ENCODE results near the gene NPB. TPM values are rescaled to one million over a fixed set of nuclear protein-coding genes. Genes with fewer than 3 reads are reported as not detected.

NPB gene
- total RNA-seq (1 to 10 TPM in 1 of 2 donors, under 1 TPM in 1; 0.58 to 1.0 TPM), polyA plus RNA-seq (1 to 10 TPM in 1 of 2 donors, not detected in 1; 2.4 TPM)
- long read RNA-seq, donor 1, result 0 reads
- long read RNA-seq, donor 2, result 0 reads

DNA sequence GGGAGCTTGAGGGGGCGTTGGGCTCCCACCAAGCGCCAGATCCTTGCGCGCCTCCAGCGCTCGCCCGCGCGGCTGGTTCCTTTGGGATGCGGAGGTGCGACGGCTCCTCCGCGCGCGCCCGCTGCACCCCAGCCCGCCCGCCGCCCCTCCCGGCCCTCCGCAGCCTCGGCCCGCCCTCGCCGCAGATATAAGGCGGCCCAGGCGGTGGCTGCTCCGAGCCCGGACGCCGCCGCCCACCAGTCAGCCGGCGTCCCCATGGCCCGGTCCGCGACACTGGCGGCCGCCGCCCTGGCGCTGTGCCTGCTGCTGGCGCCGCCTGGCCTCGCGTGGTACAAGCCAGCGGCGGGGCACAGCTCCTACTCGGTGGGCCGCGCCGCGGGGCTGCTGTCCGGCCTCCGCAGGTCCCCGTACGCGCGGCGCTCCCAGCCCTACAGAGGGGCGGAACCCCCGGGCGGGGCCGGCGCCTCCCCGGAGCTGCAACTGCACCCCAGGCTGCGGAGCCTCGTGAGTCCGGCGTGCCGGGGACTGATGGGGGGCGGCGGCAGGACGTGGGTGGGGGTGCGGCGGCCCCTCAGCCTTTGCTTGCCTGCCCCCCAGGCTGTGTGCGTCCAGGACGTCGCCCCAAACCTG is at the start of gene NPB:
TSS of gene NPB (plus strand) at position 216 of the 630 bp plus-strand sequence. CDS start at position 256, 40 bp downstream.
- H3K27ac ChIP-seq (ENCODE audit: low read depth in 1 of 2, low read length in 2 of 2), result no peak within 1 kb of the TSS
- H3K36me3 ChIP-seq (ENCODE audit: control insufficient read depth in 1 of 2, insufficient read depth in 2 of 2, low read length in 1 of 2), result peaks cover 0 to 2% of the 10 kb centered on the region in 2 donors
- DNase-seq, result peak in 1 of 2 donors; percentile 79
- intact Hi-C loops (cut with DNase I), result no loop called here
- 1 to 2% methylated on average over 37 to 79 of the region's 79 CpGs for WGBS, 2 donors
- no peaks in the 10 kb centered on the region for H3K9me3 ChIP-seq (ENCODE audit: control insufficient read depth, low read length)
- no peaks in the 10 kb centered on the region for H3K27me3 ChIP-seq (ENCODE audit: control insufficient read depth in 1 of 2, insufficient read depth in 2 of 2, low read length in 1 of 2)
- no peaks in the 10 kb centered on the region for H3K4me1 ChIP-seq (ENCODE audit: control insufficient read depth in 1 of 2, insufficient read depth in 2 of 2, low read length in 2 of 2)
- peak; percentile 30 for ATAC-seq (ENCODE audit: low FRiP score)
- H3K4me3 ChIP-seq (ENCODE audit: low read length in 2 of 2), result peak within 1 kb of the TSS in 1 of 2 donors; percentile 3

DNA sequence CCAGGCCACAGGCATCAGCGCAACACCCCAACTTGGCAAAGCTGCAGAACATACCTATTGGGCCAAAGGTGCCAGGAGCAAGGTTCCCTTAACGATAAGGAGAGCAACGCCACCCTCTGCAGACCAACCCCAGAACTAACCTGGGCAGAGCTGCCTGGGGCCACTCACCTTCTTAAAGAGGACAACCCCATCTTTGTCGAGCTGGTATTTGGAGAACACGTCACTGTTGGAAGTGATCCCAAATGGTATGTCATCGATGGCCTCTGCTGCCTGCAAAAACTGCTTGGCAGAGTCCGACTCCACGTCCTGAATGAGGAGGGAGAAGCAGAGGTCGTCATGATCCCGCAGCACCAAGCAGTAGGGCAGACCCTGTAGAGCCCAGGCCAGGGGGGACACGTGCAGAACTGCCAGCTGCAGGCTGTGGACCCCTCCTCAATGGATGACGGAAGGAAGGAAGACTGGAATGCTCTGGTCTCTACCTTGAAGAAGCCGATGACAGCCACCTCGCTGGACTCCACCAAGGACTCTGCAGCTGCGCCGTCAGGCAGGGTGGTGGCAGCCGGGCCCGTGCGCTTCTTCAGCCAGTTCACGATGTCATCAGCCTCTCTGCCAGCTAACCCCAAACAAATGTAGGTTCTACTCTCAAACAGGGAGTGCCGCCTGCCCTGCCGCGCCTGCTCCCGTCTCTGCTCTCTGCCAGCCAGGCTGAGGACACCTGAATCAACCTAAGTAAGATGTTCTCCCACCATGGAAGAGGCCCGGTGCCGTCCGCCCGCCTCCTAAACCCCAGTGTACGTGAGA is 46.9 kb upstream of the NPB start:
- H3K9me3 ChIP-seq (ENCODE audit: control insufficient read depth, low read length), result no peaks in the 10 kb centered on the region
- 62 to 63% methylated on average over 29 of the region's 29 CpGs for WGBS, 2 donors
- ATAC-seq (ENCODE audit: low FRiP score) (no peak), DNase-seq (no peak)
- H3K4me3 ChIP-seq (ENCODE audit: low read length in 2 of 2), result no peak overlapping the region
- peaks cover 0 to under 1% of the 10 kb centered on the region in 2 donors for H3K27me3 ChIP-seq (ENCODE audit: control insufficient read depth in 1 of 2, insufficient read depth in 2 of 2, low read length in 1 of 2)
- intact Hi-C loops (cut with DNase I), result no loop called here
- H3K4me1 ChIP-seq (ENCODE audit: control insufficient read depth in 1 of 2, insufficient read depth in 2 of 2, low read length in 2 of 2), result peaks cover 3 to 4% of the 10 kb centered on the region in 2 donors
- H3K36me3 ChIP-seq (ENCODE audit: control insufficient read depth in 1 of 2, insufficient read depth in 2 of 2, low read length in 1 of 2), result peaks cover 0 to 7% of the 10 kb centered on the region in 2 donors
- no peak overlapping the region for H3K27ac ChIP-seq (ENCODE audit: low read depth in 1 of 2, low read length in 2 of 2)

DNA sequence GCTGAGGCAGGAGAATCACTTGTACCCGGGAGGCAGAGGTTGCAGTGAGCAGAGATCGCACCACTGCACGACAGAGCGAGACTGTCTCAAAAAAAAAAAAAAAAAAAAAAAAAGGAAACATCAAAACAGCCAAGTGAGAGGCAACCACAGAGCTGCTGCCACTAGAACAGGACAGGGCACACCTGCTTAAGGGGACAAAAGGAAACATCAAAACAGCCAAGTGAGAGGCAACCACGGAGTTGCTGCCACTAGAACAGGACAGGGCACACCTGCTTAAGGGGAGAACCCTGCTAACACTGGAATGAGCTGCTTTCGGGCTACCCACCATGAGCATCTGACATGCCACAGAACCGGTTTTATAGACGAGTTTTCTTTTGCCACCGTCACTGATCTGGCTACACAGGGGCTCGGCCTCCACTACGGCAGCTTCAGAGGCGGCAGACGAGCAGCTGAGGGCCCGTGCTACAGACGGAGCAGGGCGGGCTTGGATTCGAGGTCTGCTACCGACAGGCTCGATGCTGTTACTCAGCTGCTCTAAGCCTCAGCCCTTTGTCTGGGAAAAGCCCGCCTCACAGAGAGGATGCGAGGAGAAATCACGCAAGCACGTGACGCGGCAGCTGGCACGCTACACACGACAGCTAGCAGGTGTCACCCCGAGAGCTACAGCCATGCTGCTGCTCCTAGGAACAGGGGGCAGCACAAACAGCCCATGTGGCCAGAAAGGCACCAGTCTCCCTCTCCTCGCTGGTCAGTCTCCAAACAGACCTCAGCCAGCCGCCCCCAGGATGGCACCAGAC is 43.7 kb upstream of the NPB start:
- Histone ChIP-seq H3K27ac (ENCODE audit: low read depth in 1 of 2, low read length in 2 of 2) (no peak overlapping the region), H3K9me3 (ENCODE audit: control insufficient read depth, low read length) (no peaks in the 10 kb centered on the region), H3K4me3 (ENCODE audit: low read length in 2 of 2) (no peak overlapping the region), H3K27me3 (ENCODE audit: control insufficient read depth in 1 of 2, insufficient read depth in 2 of 2, low read length in 1 of 2) (peaks cover 0 to 2% of the 10 kb centered on the region in 2 donors), H3K36me3 (ENCODE audit: control insufficient read depth in 1 of 2, insufficient read depth in 2 of 2, low read length in 1 of 2) (peaks cover 0 to 3% of the 10 kb centered on the region in 2 donors), H3K4me1 (ENCODE audit: control insufficient read depth in 1 of 2, insufficient read depth in 2 of 2, low read length in 2 of 2) (peaks cover 3 to 4% of the 10 kb centered on the region in 2 donors)
- intact Hi-C loops (cut with DNase I), result no loop called here
- 83 to 85% methylated on average over 30 of the region's 30 CpGs for WGBS, 2 donors
- DNase-seq (no peak), ATAC-seq (ENCODE audit: low FRiP score) (no peak)

DNA sequence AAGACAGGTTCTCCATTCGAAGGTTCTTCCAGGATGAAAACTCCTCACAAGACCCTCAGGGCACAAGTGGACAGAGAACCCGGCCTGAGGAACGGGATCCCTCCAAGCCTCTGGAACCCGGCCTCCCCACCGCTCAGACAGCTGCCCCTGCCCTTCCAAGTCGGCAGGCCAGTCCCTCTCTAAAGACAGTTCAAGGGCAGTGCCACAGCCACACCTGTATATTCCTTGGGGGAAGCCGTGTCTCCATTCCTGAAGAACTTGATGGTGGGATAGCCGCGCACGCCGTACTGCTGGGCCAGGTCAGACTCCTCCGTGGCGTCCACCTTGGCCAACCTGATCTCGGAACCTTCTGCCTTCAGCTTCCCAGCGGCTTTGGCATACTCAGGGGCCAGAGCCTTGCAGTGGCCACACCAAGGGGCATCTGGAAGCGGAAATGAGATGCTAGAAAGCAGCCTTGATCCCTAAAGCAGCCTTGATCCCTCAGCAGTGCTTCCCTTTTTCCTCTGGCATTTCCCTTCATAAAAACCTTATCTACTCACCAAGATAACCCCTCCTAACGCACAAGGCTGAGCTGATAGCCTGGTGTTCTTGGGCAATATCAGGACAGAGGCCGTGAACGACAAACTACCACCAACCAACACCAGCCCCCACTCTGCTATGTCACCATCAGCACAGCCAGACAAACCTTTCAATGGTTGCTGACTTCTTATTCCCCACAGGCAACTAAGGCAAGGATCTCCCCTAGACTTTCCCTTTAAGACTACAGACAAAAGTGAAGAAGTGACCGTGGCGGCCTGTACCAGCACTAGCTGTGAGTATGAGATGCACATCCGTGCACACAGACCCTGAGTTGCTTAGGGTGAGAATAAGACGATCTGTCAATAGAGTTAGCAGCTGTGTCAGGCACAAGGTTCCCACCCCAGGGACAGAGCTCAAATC is 42.8 kb upstream of the NPB start:
- peaks cover 3 to 4% of the 10 kb centered on the region in 2 donors for H3K4me1 ChIP-seq (ENCODE audit: control insufficient read depth in 1 of 2, insufficient read depth in 2 of 2, low read length in 2 of 2)
- DNase-seq (no peak), ATAC-seq (ENCODE audit: low FRiP score) (no peak)
- H3K9me3 ChIP-seq (ENCODE audit: control insufficient read depth, low read length), result no peaks in the 10 kb centered on the region
- 47 to 48% methylated on average over 23 of the region's 23 CpGs for WGBS, 2 donors
- H3K27me3 ChIP-seq (ENCODE audit: control insufficient read depth in 1 of 2, insufficient read depth in 2 of 2, low read length in 1 of 2), result peaks cover 0 to 2% of the 10 kb centered on the region in 2 donors
- H3K4me3 ChIP-seq (ENCODE audit: low read length in 2 of 2), result peak overlapping the region; percentile 93 to 99
- H3K27ac ChIP-seq (ENCODE audit: low read depth in 1 of 2, low read length in 2 of 2), result no peak overlapping the region
- intact Hi-C loops (cut with DNase I), result no loop called here
- H3K36me3 ChIP-seq (ENCODE audit: control insufficient read depth in 1 of 2, insufficient read depth in 2 of 2, low read length in 1 of 2), result peaks cover 0 to 1% of the 10 kb centered on the region in 2 donors

DNA sequence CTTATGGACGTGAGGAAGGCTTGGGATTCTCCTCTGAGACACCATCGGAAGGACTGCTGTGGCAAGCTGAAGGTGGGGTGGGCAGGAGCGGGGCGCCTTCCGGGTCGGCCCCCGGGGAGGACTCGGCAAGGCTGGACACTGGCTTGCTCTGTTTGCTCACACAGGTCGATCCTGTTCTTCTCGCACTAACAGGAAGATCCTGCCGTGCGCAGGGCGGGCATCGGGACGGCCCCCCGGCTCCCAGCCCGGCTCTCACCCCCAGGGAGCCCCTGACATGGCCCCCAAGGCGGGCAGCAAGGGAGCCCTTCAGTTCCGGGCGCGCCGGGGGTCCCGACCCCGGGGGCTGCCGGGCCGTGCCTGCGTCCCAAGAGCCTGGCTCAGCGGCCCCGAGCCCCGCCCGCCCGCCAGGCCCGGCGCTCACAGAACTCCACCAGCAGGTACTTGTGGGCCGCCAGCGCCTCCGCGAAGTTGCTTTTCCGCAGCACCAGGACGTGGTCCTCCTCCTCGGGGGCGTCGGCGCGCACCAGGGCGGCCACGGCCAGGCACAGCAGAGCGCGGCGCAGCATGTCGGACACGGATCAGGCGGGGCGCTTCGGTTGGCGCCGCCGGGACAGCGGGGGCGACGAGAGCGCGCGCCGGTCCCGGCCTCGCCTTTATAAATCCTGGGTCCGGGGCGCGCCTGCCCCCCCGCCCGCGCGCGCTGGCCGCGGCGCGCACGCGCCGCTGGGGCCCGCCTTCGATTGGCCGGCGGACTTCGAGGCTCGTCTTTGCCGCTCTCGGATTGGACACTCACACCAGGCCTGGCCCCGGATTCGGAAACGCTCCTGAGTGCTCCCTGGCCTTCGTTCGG is 41.9 kb upstream of the NPB start, which contains the start of gene P4HB:
TSS of gene P4HB (minus strand) at position 630 of the 850 bp plus-strand sequence. CDS start at position 566, 64 bp downstream.
- intact Hi-C loops (cut with DNase I), result loop anchor here in 1 of 2 donors (5.0 kb wide), 1 partner anchor 38 kb away; no protein-coding TSS in a partner anchor
- DNase-seq (peak in 1 of 2 donors; percentile 99), ATAC-seq (ENCODE audit: low FRiP score) (no peak)
- WGBS, 2 donors, result 0 to 1% methylated on average over 93 to 95 of the region's 95 CpGs
- Histone ChIP-seq H3K9me3 (ENCODE audit: control insufficient read depth, low read length) (no peaks in the 10 kb centered on the region), H3K27ac (ENCODE audit: low read depth in 1 of 2, low read length in 2 of 2) (peak within 1 kb of the TSS; percentile 46 to 80), H3K36me3 (ENCODE audit: control insufficient read depth in 1 of 2, insufficient read depth in 2 of 2, low read length in 1 of 2) (peaks cover 0 to 1% of the 10 kb centered on the region in 2 donors), H3K27me3 (ENCODE audit: control insufficient read depth in 1 of 2, insufficient read depth in 2 of 2, low read length in 1 of 2) (peaks cover 0 to 2% of the 10 kb centered on the region in 2 donors), H3K4me3 (ENCODE audit: low read length in 2 of 2) (peak within 1 kb of the TSS; percentile 93 to 99), H3K4me1 (ENCODE audit: control insufficient read depth in 1 of 2, insufficient read depth in 2 of 2, low read length in 2 of 2) (peaks cover 3 to 4% of the 10 kb centered on the region in 2 donors)

DNA sequence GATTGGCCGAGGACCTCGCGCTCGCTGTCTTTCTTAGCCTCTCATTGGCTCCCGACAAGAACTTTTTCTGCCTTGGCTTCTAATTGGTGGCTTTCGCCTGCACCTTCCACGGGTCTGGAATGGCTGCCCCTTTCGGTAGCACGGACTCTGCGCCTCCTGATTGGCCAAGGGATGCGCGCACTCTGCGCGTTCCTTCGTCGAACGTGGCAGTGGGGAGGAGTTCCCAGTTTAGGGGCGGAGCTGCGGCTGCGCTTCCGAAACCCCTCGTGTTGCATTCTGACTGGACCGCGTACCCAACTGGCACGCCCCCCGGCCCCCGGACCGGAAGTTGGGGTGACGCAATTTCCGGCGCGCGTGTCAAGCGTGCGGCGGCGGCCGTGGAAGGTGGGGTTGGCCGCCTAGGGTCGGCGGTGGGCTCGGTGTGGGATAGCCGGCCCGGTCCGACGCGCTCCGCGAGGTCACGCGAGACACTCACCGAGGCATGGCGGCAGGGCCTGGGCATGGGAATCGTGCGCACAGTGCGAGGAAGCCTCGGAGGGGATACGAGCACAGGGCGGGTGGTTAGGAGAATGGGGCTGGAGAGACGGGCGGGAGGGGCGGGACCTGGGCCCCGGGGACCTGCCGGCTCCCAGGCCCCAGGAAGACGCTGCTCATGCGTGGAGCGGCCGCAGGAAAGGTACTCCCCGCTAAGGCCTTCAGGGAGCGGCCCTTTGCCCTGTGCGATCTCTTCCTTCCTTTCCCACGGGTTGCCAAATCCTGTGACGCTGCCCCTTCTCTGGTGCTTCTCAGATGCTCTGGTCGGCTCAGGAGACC is 41.1 kb upstream of the NPB start:
- peaks cover 0 to 1% of the 10 kb centered on the region in 2 donors for H3K36me3 ChIP-seq (ENCODE audit: control insufficient read depth in 1 of 2, insufficient read depth in 2 of 2, low read length in 1 of 2)
- H3K4me3 ChIP-seq (ENCODE audit: low read length in 2 of 2), result peak overlapping the region; percentile 53 to 63
- H3K27ac ChIP-seq (ENCODE audit: low read depth in 1 of 2, low read length in 2 of 2), result peak overlapping the region; percentile 46 to 80
- WGBS, 2 donors, result 0% methylated on average over 69 to 74 of the region's 74 CpGs
- H3K4me1 ChIP-seq (ENCODE audit: control insufficient read depth in 1 of 2, insufficient read depth in 2 of 2, low read length in 2 of 2), result peaks cover 3 to 4% of the 10 kb centered on the region in 2 donors
- intact Hi-C loops (cut with DNase I), result loop anchor here in 1 of 2 donors (5.0 kb wide), 1 partner anchor 39 kb away; no protein-coding TSS in a partner anchor
- DNase-seq (peak; percentile 99 to 100), ATAC-seq (ENCODE audit: low FRiP score) (peak; percentile 99)
- H3K27me3 ChIP-seq (ENCODE audit: control insufficient read depth in 1 of 2, insufficient read depth in 2 of 2, low read length in 1 of 2), result peaks cover 0 to 2% of the 10 kb centered on the region in 2 donors
- no peaks in the 10 kb centered on the region for H3K9me3 ChIP-seq (ENCODE audit: control insufficient read depth, low read length)

All from aorta (tissue), 5 donors.